ENCODE results near the gene LRP8.

GRCh38 chr1:53304527-53304926, 23.3 kb downstream of the LRP8 start:
- TF ChIP-seq ELF4 (CRISPR knock-in tag; IDR thresholded peaks at IDR 0.05; ENCODE audit: low read depth) (no peak), ZNF121 (CRISPR knock-in tag; IDR thresholded peaks at IDR 0.05) (no peak), CTCF (IDR thresholded peaks at IDR 0.05) (no peak), NFE2L1 (CRISPR knock-in tag; IDR thresholded peaks at IDR 0.05) (no peak), CBFB (CRISPR knock-in tag; IDR thresholded peaks at IDR 0.05; ENCODE audit: low read depth) (no peak), NR1H2 (CRISPR knock-in tag; IDR thresholded peaks at IDR 0.05) (no peak), HMGXB4 (CRISPR knock-in tag; IDR thresholded peaks at IDR 0.05) (no peak), SP1 (CRISPR knock-in tag; conservative IDR thresholded peaks at IDR 0.05) (no peak)
- TF ChIP-seq, protein P1, sequence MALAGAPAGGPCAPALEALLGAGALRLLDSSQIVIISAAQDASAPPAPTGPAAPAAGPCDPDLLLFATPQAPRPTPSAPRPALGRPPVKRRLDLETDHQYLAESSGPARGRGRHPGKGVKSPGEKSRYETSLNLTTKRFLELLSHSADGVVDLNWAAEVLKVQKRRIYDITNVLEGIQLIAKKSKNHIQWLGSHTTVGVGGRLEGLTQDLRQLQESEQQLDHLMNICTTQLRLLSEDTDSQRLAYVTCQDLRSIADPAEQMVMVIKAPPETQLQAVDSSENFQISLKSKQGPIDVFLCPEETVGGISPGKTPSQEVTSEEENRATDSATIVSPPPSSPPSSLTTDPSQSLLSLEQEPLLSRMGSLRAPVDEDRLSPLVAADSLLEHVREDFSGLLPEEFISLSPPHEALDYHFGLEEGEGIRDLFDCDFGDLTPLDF (CRISPR knock-in tag; IDR thresholded peaks at IDR 0.05), result no peak
